Measurements from ENCODE around the gene MKKS.

DNA sequence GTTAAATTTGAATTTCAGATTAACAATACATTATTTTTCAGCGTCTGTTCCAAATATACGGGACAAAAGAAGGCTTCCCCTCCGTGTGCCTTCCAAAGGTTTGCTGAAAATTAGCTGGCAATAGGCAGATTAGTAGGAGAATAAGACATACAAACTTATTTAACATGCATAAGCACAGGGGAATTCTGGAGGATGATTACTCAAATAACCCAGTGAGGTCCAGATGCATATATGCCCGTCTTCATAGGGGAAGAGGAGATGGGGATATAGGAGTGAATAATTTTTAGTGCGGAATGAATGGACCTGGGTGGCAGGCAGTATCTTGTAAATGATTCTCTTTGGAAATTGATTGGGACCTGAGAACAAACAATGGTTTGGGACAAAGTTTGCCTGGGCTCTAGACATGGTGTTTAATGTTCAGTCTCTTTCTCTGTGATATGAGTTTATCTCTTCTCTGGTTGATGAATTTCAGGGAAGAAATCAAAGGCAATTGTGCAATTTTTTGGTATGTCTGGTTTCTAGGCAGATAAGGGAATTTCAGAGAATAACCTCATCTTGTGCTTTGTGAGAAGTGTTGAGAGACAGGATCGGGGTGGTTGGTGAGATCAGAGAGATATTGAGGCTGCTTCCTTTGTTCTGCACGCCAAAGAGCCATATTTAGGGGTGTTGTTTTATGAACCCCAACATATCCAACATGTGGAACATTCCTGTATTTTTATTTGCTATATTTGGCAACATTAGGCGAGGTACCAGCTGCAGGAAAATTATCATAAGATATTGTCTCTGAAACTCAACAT lies 63.7 kb downstream of the MKKS start:
- TF ChIP-seq CTCF (IDR thresholded peaks at IDR 0.05) (no peak), POLR2A (IDR thresholded peaks at IDR 0.05) (no peak)

Data from Peyer's patch (tissue), 4 donors.